HG03095 (cell line): ENCODE results near the gene SMAGP.
"Not testable (repeated sequence)": the region's sequence is repeated elsewhere in the genome, so short reads cannot be mapped to it uniquely, and the experiment has no call there.

Experiments
- ATAC-seq: cut with Tn5 transposase; IDR thresholded peaks from one replicate; pipeline ENCODE4 v1.9.1; 2021; ENCODE audit warnings: moderate library complexity; ENCODE audit not compliant: unreplicated experiment

Gene SMAGP

DNA sequence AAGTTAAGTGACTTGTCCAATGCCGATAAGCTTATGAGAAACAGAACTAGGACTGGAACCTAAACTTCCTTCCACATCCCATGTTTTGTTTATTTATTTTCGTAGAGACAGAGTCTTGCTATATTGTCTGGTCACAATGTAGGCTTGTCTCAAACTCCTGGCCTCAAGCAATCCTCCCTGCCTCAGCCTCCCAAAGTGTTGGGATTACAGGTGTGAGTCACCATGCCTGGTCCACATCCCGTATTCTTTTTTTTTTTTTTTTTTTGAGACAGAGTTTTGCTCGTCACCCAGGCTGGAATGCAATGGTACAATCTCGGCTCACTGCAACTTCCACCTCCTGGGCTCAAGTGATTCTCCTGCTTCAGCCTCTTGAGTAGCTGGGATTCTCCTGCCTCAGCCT lies 43.1 kb downstream of the SMAGP start:
- ATAC-seq, result not testable (repeated sequence)

DNA sequence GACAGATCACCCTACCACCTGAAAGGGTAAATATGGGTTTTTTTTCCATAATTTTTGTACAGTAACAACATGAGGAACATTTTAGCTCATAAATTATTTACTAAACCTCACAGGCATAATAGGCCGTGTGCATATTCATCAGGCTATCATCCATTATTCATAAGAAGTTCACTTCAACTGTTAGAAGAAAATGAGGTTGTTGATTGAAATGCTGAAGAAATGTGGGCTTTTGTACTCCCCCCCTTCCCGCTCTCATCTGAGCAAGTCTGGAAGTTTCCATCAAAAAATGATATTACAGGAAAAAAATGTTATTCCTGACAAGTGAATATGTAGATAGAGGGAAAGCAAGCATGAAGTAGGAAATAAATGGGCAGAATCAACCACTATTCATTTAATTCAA lies 44.4 kb downstream of the SMAGP start:
- ATAC-seq, result no peak

DNA sequence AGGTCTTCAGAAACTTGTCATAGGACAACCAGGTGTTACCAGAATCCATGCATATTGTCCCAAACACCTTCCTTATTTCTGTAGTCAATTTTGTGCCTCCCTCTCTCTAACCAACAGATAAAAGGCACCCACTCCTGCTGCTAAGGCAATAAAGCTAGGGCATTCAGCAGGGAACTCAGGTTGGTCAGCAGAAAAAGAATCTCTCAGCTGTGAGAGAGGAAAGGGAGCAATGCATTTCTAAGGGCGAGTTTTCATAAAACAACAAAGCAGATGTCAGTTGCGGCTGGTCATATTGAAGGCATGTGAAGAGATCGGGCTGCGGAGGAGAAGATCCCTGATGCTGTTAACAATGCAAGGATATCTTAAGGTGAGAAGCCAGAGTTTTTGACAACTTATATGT lies 45.0 kb downstream of the SMAGP start:
- ATAC-seq, result no peak

DNA sequence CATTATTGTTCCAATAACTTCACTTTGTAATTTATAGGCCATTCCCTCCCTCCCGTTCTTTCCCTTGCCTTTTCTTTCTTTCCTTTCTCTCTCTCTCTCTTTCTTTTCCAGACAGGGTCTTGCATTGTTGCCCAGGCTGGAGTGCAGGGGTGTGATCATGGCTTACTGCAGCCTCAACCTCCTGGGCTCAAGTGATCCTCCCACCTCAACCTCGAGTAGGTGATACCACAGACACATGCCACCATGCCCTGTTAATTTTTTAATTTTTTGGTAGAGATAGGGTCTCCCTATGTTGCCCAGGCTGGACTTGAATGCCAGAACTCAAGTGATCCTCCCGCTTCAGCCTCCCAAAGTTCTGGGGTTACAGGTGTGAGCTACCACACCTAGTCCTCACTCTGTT lies 45.6 kb downstream of the SMAGP start:
- ATAC-seq, result no peak

DNA sequence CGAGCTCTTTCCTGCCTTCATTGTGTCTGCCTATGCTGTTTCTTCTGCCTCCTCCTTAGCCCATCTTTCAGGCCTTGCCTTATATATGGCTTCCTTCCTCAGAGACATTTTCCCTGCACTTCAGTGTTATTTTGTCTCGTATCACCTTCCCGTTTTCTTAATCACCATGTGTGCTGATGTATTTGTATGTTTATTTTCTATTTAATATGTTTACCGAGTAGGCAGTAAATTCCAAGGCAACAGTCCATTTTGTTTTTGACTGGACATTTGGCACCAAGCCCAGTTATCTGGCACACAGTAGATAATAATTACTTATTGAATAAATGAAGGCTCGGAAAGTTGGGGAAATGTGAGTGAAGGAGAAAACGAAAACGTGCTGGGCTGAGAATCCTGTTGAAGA lies 47.8 kb downstream of the SMAGP start:
- ATAC-seq, result no peak

DNA sequence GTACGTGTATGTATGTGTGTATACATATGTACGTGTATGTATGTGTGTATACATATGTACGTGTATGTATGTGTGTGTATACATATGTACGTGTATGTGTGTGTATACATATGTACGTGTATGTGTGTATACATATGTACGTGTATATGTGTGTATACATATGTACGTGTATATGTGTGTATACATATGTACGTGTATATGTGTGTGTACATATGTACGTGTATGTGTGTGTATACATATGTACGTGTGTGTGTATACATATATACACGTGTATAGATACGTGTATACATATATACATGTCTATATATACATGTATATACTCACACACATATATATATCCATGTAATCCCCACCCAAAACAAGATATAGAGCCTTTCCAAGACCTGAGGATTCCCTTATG lies 50.4 kb downstream of the SMAGP start:
- ATAC-seq, result not testable (repeated sequence)

DNA sequence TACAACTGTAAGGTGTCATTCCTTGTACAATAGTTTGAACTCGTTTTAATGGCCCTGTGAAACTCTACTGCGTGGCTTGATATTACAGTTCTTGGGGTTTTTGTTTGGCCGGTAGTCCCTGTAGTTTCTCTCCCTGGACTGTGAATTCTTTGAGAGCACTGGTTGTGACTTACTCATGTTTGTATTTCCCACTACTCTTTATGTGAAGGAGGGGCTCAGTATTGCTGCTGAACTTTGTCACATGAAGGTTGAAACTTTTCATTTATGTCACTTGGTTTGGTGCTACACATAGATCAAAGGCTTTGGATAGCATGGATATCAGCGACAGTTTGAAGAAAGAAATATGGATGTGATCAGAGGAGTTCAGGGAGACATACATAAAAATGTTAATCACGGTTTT lies 50.9 kb downstream of the SMAGP start:
- ATAC-seq, result no peak

DNA sequence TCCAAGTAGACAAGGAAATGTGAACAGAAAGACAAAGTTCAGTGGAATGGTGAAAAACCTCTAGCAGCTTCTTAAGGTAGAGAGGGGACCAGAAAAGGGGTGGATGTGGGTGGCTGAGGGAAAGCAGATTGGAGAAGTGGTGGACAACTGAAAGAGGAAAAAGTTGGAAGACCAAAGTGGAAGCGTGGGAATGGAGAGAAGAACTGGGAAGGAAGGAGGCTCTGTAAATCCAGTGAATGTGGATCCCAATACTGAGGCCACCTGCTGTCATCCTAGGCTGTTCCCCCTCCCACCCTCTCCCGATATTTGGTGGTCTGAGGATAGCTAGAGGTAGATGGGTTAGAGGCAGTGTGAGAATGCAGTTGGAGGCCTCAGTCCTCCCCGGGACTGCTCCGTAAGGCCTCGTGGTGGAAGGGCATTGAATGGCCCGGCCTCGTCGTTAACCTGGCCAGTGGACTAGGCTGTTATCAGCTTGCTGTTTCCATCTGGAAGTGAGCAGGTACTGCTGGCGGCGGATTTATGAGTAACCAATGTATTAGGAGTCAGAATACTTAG lies 51.5 kb downstream of the SMAGP start:
- no peak for ATAC-seq

DNA sequence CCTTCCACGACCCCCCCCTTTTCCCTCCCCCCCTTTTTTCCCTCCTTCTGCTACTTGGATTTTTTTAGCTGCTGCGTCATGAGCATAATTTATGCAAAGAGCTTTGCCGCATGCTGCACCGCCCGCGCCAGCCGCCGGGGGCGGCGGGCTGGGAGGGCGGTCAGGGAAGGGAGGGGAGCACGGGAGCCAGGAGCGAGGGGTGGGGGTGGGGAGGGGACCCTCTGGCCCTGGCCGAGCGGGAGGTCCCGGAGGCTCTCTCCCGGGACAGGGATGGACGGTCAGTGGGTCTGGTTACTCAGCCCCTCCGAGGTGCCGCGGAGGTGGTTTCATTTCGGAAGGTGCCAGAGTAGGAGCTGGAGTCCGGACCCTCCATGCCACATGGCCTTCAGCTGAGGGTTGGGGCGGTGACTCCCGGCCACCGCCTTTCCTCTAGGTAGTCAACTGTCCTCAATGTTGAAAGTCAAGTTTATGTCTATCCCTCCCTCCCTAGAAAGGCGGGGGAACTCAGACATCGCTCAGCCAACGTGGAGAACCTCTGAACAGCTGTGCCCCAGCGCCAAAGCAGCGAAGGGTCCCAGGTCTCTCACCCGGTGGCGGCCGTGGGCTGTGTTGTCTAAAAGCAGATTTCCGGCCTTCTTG lies 52.1 kb downstream of the SMAGP start, which contains the start of gene POU6F1:
TSS of gene POU6F1 (minus strand) at position 95 of the 639 bp plus-strand sequence. CDS start 11,226 bp downstream, outside the sequence.
- peak; percentile 62 for ATAC-seq

DNA sequence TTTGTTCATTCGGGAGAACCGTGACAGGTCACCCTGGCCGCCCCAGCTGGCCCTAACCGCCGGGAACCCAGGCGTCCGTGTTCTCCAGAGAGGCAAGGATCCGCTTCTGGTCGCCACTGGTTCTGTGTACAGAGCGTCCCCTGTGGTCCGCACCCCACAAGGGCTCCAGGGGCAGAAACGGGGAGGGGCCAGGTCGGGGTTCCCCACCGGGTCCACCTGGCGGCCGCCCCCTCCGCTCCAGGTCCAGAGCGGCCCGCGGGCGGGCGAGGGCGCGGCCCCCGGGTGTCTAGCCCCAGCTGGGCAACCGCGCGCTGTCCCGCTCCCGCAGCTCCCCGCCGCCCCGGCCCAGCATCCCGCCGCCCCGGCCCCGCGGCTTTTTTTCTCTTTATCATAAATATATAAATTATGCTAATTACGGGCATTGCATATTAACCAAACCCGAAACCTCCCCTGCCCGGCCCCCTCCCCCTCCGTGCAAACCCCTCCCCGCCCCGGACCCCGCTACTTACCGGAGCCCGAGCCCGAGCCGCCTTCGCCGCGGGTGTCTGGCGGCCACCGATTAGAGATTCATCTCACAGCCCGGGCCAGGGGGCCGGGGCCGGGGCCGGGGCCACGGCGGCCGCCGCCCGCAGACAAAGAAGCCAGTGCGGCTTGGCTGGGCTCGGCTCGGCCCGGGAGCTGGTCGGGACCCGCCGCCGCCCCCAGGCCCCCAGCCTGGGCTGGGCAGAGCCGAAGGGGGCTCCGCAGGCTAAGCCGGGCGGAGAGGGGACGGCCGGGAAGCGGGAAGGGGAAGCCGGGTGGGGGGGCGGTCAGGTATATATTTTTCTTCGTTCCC lies 52.9 kb downstream of the SMAGP start:
- ATAC-seq, result peak; percentile 54

DNA sequence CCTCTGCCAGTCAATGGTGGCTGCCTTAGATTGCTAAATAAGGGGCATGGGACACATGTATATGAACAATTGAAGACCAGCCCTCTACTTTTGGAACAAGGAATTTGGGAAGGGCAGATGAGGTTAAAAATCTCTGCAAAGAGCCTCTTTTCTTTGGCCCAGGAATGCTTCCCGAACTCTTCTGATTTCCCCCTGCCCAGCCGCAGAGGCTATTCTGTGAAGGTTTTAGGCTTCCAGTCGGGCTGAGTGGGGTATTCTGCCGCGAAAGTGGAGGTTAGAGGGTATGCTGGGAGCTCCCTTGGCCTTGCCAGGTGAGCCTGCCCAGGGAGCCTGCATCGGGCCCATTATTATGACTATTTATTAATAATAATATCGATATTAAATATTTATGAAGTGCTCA lies 53.6 kb downstream of the SMAGP start:
- ATAC-seq, result no peak

DNA sequence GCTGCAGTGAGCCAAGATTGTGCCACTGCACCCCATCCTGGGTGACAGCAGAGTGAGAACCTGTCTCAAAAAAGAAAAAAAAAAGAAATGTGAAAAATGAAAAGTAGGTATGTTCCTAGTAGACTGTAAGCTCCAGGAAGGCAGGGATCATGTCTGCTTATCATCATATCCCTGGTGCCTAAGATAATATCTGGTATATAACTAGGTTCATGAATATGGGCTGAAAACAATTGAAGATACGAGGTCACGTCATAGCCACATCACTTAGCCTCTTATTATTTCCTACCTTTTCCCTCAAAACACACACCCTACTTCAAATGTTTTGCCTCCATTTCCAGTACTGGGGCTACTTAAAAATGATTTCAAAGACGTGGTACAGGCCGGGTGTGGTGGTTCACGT lies 55.3 kb downstream of the SMAGP start:
- ATAC-seq, result no peak

DNA sequence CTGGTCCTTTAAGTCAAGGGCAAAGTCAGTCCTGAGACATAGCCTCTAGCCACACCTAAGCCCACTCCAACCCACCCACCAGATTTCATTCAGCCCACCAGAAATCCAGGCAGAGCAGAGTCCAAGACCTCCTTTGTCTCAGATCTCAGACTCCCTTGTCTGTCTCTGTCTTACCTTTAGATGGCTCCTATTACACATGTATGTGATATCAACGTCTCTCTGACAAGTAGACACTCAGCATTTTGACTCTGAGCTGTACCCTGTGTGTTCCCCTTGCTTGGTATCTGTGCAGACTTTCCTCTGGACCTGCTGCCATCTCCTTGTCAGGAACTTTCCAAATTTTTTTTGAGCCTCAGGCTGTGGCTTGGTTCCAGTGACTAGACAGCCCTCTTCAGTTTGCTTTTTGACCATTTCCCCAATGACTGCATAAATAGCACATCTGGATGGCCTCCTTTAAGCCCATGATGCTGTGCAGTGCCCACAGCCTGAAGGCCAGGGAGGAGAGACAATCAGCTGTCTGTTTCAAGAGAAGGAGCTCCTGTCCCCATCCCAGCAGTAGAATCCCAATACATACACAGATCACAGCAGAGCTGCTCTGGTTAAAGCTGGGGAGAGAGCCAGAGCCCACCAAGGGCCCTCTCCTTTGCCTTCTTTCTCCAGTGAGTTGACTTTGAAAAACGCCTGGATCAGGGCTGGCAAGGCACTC lies 59.4 kb downstream of the SMAGP start:
- ATAC-seq, result no peak

DNA sequence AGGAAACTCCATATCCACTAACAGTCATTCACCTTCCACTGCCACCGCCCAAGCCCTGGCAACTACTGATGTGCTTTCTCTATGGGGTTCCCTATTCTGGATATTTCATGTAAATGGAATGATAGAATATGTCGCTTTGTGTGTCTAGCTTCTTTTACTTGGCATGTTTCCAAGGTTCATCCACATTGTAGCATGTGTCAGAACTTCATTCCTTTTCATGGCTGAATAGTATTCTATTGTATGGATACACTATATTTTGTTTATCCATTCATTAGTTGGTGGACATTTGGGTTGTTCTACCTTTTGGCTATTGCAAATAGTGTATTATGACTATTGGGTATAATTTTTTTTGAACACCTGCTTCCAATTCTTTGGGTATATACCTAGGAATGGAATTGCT lies 61.0 kb downstream of the SMAGP start:
- ATAC-seq, result no peak

DNA sequence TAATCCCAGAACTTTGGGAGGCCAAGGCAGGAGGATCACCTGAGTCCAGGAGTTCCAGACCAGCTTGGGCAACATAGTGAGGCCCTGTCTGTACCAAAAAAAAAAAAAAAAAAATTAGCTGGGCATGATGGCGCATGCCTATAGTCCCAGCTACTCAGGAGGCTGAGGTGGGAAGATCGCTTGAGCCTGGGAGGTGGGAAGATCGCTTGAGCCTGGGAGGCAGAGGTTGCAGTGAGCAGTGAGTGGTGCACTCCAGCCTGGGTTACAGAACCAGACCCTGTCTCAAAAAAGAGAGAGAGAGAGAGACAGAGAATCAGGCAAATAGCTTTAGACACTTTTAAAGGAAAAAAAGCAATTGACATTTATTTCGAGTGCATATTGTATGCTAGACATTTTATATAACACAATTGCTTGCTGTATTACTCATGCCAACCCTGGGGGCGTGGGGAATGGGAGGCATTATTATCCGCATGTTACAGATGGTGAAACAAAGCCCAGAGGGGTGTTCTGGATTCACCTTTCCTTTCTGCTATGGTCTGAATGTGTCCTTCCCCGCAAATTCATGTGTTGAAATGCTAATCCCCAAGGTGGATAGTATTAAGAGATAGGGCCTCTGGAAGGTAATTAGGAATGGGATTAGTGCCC lies 62.1 kb downstream of the SMAGP start:
- no peak for ATAC-seq

DNA sequence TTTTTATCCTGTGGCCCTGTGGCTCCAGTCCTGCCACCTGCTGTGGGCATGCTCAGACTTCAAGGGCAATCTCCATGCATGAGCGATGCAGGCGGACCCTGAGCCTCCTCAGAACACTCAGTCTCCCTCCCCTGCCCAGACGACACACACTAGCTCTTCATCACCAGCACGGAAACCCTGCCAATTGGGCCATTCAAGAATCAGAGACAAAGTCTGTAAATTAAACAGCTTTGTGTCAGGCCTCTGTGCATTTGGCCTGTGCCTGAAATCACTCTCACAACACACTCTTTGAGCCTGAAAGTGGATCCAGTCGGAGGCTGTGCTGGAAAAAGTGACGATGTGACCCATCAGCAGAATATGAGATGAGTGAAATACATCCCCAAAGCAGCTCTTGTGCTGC lies 64.9 kb downstream of the SMAGP start:
- ATAC-seq, result no peak

DNA sequence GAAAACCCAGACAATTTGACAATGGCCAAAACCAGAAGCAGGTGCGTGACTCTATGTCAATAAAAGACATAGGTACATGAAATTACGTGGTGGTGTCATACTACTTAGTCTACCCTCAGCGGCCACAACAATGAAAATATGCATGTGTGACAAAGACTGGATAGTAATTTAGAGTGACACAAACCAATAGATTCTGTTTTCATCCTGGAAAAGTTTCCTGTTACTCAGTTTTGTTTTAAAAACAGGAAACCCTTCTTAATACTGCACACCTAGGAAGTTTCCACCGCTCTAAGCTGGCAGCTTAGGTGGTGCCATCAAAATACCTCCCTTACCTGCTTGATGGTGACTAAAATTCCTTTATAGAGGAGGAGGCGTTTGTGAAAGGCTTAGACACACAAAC lies 67.5 kb downstream of the SMAGP start:
- no peak for ATAC-seq

DNA sequence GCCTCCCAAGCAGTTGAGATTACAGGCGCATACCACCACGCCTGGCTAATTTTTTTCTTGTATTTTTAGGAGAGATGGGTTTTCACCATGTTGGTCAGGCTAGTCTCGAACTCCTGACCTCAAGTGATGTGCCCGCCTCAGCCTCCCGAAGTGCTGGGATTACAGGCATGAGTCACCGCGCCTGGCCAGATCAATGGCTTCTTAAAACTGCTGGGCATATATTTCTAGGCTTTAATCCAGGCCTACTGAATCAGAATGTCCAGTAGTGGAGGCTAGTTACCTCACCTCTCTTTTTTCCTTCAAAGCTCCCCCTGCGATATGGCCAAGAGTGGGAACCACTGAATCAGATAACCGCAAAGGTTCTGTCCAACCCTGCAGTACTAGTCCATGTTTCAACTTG lies 69.4 kb downstream of the SMAGP start:
- no peak for ATAC-seq

DNA sequence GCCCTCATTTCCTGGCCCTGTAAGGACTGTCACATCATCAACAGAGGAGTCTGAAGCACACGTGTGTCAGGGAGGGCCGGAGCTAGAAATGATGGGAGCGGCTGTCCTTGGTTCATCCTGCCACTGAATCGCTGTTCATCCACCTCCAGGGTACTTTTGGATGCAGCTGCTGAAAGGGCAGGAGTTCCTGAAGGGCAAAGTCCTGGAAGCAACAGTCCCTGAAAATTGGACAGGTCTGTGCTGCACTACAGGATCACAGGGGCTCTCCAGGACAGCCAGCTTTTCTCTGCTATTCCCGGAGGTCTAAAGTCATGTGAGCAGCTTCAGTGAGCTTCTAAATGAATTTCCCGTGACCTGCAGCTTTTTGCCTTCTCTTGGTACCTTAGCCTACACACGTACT lies 70.1 kb downstream of the SMAGP start:
- no peak for ATAC-seq

DNA sequence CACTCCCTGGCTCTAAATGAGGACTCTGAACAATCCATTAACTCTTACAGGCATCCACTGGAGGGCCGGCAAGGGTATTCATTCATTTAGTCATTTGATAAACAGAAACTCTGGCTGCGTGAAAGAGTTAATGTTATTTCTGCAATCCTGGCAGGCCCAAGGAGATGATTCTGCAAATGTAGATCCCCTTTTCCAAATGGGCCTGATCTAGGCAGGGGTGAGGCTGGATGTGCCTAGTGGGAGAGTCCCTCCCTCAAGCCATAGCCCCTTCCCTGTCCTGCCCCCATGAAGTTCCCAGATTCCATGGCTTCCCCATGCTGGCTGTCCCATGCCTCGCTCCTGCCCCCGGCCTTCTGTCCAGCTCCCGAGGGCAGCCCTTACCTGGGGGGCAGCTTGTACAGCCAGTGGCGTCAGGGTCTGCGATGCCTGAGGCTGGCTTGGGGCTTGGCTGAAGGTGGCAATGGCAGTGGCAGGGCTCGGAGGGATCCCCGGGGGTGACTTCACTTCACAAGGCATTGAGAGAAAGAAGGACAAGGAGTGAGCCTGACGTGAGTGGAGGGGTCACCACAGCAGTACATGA lies 70.8 kb downstream of the SMAGP start:
- ATAC-seq, result no peak
